GM12865 (cell line): ENCODE measurements around the gene MTA3.
A peak's percentile ranks its signal among the peaks of the same experiment; 100 is the strongest.

ENCODE experiments used
- DNase-seq: peaks from one replicate; pipeline ENCODE4 v3.0.0; 2010; ENCODE audit warnings: low read depth
- H3K4me3 ChIP-seq: 2 replicates; pipeline ENCODE4 v1.5.1; 2011; ENCODE audit warnings: mild to moderate bottlenecking, low read depth, low read length, control low read depth
- TF ChIP-seq, protein P1 (sequence below): IDR thresholded peaks from 2 replicates; pipeline ENCODE4 v1.5.1; 2011; ENCODE audit warnings: low read length, control low read depth, low read depth, inconsistent platforms; ENCODE audit not compliant: insufficient read depth; ENCODE audit errors: missing control alignments

The MTA3 gene

DNA sequence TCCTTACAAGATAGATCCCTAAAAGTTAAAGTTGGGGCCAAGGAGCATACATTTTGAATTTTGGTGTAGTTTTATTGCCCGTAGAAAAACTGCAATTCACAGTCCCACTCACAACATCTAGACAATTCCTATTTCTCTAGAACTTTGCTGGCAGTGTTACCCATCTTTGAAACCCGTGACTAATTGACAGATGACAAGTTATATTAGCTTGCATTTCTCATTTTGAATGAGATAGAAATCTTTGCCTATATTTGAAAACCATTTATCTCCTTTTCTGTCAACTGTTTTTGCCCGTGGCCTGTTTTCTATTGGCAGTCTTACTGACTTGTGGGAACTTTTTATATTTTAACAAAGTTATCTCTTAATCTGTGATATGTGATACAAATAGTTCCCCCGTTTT lies 145.5 kb downstream of the MTA3 start:
- TF ChIP-seq, protein P1, sequence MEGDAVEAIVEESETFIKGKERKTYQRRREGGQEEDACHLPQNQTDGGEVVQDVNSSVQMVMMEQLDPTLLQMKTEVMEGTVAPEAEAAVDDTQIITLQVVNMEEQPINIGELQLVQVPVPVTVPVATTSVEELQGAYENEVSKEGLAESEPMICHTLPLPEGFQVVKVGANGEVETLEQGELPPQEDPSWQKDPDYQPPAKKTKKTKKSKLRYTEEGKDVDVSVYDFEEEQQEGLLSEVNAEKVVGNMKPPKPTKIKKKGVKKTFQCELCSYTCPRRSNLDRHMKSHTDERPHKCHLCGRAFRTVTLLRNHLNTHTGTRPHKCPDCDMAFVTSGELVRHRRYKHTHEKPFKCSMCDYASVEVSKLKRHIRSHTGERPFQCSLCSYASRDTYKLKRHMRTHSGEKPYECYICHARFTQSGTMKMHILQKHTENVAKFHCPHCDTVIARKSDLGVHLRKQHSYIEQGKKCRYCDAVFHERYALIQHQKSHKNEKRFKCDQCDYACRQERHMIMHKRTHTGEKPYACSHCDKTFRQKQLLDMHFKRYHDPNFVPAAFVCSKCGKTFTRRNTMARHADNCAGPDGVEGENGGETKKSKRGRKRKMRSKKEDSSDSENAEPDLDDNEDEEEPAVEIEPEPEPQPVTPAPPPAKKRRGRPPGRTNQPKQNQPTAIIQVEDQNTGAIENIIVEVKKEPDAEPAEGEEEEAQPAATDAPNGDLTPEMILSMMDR = no peak
- H3K4me3 ChIP-seq = no peak overlapping the region
- DNase-seq = no peak

- no peak overlapping the region for H3K4me3 ChIP-seq
- TF ChIP-seq, protein P1 = no peak
- no peak for DNase-seq
These were observed 146.3 kb downstream of the MTA3 start for GRCh38 chr2:42714686-42715085.

- H3K4me3 ChIP-seq = no peak overlapping the region
- TF ChIP-seq, protein P1 = no peak
- DNase-seq = no peak
These were observed 153.5 kb downstream of the MTA3 start for GRCh38 chr2:42721898-42722297.

DNA sequence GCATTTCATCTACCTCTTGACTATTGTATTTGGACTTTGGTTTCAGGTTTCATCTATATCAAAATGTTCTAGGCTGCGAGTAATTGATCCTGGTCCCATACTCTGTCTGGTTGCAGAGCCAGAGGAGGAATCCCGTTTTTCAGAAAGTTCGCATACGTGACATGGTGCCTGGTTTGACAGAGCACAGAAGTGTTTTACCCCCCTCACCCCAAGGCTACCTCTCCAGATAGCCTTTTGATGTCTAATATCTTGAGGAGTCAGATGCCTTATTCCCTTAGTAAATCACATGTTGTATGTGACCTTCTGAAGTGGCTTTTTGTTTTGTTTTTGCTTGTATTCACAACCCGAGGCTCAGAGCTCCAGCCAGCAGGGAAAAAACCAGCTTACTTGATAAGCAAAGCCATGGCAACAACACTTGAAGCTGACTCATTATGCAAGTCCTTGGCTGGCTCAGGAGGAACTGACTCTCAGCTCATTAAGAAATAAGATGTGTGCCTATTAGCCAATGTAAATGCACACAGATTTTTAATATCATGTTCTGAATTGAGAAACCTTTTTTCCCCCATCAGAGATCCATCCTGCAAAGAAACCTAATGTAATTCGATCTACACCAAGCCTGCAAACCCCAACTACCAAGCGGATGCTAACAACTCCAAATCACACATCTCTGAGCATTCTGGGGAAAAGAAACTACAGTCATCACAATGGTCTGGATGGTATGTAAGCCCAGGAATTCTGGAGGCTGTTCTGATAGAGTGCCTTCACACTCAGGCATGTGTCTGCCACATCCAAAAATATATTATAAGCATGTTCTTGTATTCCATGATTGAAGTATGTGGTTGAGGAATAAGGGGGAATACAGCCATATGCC lies 154.1 kb downstream of the MTA3 start:
- TF ChIP-seq, protein P1 = no peak
- H3K4me3 ChIP-seq = peak overlapping the region; percentile 24; the same call in 1 of the 2 replicates
- peak; percentile 92 for DNase-seq

DNA sequence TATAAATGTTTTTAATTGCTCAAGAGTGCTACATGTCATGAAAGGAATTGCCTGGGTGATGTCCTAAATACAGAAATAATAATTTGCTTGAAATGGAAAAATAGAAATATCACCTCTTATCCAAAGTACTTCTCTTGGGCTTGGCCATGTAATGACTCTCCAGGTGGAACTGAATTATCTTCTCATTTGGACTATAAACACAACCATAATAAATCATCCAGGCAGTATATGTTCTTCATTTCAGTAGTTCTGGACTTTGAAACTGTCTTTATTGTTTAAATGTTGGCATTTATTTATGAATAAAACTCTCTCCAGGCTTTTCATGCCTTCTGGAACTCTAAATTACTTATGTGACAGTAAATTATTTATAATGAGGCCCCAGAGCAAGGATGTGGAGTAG lies 155.0 kb downstream of the MTA3 start:
- no peak overlapping the region for H3K4me3 ChIP-seq
- TF ChIP-seq, protein P1 = no peak
- DNase-seq = no peak

- no peak overlapping the region for H3K4me3 ChIP-seq
- DNase-seq = no peak
- TF ChIP-seq, protein P1 = no peak
These were observed 156.5 kb downstream of the MTA3 start for GRCh38 chr2:42724886-42725285.

DNA sequence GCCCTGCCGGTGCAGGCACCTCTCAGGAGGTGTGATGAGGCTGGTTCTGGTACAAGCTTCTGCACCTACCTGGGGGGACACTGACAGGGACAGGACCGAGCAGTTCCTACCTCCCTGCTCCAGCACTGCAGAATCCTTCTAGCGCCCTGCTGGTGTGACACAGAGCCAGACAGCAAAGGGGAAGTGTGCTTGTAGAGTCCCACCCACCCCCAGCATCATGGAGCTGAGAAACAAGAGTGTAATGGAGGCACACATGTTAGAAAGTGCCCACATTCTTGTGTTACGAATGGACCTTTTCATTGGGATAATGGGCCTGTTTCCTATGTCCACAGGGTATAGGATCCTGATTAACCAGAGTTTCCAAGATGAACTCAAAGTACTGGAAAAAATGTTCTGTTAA lies 157.2 kb downstream of the MTA3 start:
- no peak overlapping the region for H3K4me3 ChIP-seq
- TF ChIP-seq, protein P1 = no peak
- no peak for DNase-seq
